HT-29 (cell line): ENCODE results near the gene USP1. TPM values are rescaled to one million over a fixed set of nuclear protein-coding genes. Genes with fewer than 3 reads are reported as not detected.

Source experiments
- DNase-seq: peaks from one replicate; pipeline ENCODE4 v3.0.0-alpha.2; 2015; ENCODE audit warnings: low spot score
- total RNA-seq: library from RNA; depleted of rRNA; stranded (reverse); fragments of >200 nt; shearing (Covaris generic); gene quantifications from 2 replicates; pipeline ENCODE4 v1.2.3, GENCODE V29; 2014; rRNA removed

USP1 gene
- total RNA-seq = 29.8 and 31.4 TPM in 2 replicates

GRCh38 chr1:62436466-62437272 lies at the start of gene USP1:
USP1 (plus strand) TSS chr1:62437049; CDS start chr1:62439868, 2,819 bp downstream.
- peak; percentile 98 for DNase-seq

DNA sequence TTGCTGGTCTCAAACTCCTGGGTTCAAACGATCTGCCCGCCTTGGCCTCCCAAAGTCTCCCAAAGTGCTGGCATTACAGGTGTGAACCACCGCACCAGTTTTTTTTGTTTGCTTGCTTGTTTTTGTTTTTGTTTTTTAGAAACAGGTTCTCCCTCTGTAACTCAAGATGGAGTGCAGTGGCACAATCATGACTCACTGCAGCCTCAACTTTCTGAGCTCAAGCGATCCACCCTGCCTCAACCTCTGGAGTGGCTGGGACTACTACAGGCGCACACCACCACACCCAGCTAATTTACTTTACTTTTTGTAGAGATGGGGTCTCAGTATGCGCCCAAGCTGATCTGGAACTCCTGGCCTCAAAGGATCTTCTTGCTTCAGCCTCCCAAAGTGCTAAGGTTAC lies 47.3 kb upstream of the USP1 start:
- DNase-seq = no peak

- DNase-seq = no peak
Measured at GRCh38 chr1:62390071-62390470, 46.8 kb upstream of the USP1 start.

- DNase-seq = peak; percentile 32
Measured at GRCh38 chr1:62391369-62391971, 45.4 kb upstream of the USP1 start.

GRCh38 chr1:62392951-62393350 lies 43.9 kb upstream of the USP1 start:
- DNase-seq = no peak

GRCh38 chr1:62394646-62395045 lies 42.2 kb upstream of the USP1 start:
- no peak for DNase-seq

- DNase-seq = no peak
Measured at GRCh38 chr1:62395291-62395690, 41.6 kb upstream of the USP1 start.

DNA sequence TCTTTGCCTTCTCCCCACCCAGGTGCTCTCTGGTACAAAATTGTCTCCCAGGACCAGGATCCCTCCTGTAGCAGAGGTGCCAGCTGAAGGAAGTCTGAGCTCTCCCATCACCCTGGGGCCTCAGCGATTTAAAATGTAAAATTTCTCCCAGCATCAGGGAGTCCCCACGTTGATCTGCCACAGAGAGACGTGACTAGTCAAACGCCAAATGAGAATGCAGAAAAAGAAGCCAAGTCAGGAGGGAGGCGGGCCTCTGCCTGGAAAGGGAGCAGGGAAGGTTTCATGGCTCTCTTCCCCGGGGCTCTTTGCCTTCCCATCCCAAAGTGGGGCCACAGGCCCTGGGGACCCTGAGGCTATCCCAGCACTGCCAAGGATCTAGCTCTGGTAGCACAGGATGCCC lies 40.0 kb upstream of the USP1 start:
- no peak for DNase-seq

- DNase-seq = no peak
Measured at GRCh38 chr1:62397301-62397700, 39.5 kb upstream of the USP1 start.

- no peak for DNase-seq
Measured at GRCh38 chr1:62398377-62398776, 38.5 kb upstream of the USP1 start.

DNA sequence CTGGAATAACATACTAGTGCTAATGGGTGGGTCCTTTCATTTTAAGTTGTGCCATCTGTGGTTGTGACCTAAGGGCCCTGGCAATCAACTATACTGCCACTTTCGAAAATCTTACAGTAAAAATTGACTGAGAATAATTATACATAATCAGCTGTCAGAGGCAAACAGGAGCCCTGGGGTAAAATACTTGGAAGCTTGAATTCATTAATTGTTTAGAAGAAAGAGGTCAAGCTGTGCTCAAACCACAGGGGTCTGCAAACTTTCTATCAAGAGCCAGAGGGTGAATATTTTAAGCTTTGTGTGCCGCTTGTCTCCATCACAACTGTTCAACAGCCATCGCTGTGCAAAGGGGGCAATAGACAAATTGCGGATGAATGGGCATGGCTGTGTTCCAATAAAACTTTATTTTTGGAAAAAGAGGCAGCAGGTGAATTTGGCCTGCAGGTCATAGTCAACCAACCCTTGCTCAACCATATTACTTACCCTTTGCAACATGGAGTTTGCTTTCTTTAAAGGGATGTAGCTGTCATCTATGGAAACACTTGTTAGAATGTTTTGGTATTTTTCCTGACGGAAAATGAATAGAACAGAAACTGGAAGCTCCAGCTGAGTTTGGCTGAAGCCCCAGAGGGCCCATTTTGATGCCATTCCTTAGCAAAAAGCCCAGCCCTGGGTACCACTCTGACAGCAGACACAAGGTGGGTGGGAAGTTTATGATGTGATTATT lies 35.7 kb upstream of the USP1 start:
- DNase-seq = no peak

GRCh38 chr1:62405247-62405646 lies 31.6 kb upstream of the USP1 start:
- DNase-seq = no peak

- DNase-seq = no peak
Measured at GRCh38 chr1:62406576-62406975, 30.3 kb upstream of the USP1 start.

- DNase-seq = peak; percentile 75
Measured at GRCh38 chr1:62407398-62408009, 29.3 kb upstream of the USP1 start.

GRCh38 chr1:62415687-62416086 lies 21.2 kb upstream of the USP1 start:
- DNase-seq = no peak

DNA sequence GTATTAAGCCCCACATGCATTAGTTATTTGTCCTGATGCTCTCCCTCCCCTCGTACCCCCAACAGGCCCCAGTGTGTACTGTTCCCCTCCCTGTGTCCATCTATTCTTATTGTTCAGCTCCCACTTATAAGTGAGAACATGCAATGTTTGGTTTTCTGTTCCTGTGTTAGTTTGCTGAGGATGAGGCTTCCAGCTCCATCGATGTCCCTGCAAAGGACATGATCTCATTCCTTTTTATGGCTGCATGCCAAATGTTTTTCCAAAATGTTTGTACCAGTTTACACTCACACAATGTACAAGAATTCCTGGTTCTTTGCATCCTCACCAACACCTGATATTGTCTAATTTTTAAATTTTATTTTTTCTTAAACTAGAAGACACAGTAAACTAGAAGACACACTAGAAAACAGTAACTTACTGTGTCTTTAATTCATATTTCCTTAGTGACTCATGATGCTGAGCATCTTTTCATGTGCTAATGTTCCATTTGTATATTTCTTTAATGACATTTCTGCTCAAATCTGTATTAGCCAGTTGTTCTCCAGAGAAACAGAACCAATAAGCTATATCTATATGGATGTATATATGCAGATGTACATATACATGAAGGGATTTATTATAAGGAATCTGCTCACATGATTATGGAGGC lies 19.4 kb upstream of the USP1 start:
- DNase-seq = no peak

- no peak for DNase-seq
Measured at GRCh38 chr1:62420214-62420613, 16.6 kb upstream of the USP1 start.

DNA sequence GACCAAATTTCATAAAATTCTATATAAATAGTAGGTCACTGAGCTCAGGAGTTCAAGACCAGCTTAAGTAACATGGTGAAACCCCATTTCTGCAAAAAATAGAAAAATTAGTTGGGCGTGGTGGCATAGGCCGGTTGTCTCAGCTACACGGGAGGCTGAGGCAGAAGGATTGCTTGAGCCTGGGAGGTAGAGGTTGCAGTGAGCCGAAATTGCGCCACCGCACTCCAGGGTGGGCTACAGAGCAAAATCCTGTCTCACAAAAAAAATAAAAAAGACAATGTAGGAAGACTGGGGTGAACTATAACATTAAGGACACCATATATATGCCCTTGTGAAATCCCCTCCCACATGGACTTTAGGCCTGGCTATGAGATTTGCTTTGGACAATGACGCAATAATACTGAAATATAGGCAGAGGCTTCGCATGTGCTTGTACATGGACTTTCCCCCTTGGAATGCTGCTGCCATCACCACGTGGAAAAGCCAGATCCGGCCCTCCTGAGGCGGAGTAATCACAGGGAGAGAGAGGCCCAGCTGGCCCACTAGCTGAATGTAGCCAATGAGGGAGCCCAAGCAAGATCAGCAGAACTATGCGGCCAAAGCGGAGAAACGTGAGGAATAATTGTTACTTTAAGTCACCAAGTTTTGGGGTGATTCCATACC lies 13.1 kb upstream of the USP1 start:
- no peak for DNase-seq

- DNase-seq = no peak
Measured at GRCh38 chr1:62424411-62424810, 12.4 kb upstream of the USP1 start.

DNA sequence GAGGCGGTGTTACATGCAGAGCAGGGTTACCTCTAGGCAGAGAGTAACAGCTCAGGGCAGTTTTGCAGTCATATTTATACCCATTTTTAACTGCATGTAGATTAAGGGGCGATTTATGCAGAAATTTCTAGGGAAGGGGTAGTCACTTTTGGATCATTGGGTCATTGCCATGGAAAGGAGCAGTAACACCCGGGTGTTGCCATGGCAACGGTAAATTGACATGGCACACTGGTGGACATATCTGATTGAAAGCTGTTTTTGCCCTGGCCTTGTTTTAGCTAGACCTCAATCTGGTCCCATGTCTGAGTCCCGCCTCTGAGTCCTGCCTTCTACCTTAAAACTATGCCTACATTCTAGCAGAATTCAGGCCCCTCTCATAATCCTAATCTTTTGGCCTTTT lies 11.8 kb upstream of the USP1 start:
- no peak for DNase-seq

DNA sequence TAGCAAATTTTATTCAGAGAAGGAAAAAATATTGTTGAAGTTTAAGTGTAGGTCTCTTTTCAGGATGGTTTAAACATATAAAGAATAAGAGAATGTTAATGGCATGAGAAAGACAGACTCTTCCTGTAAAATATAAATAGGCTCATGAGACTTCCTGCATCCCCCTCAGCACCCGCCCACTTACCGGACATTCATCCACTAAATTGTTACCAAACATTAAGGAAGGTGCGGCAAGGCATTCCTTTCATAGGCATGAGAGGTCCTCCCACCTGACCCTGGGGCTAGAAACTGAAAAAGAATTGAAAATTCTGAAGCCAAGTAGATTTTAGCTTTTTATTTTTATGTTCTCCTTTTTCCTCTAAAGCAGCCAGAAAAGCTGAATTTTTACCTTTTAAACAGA lies 10.6 kb upstream of the USP1 start:
- no peak for DNase-seq
